Activated CD4-positive, CD25-positive, alpha-beta regulatory T cell treated with anti-CD3 and anti-CD28 coated beads, Interleukin-2, amount 50 U/mL, for 24 hours (primary cell): ENCODE data around the gene TECPR1.

Experiments
- ATAC-seq, 2 donors: fragments of 150-1000 bp; cut with Tn5 transposase; one replicate each; pipeline ENCODE4 v1.10.0; 2021; ENCODE audit warnings: mild to moderate bottlenecking in 1 of 2, moderate library complexity in 1 of 2

Gene TECPR1

DNA sequence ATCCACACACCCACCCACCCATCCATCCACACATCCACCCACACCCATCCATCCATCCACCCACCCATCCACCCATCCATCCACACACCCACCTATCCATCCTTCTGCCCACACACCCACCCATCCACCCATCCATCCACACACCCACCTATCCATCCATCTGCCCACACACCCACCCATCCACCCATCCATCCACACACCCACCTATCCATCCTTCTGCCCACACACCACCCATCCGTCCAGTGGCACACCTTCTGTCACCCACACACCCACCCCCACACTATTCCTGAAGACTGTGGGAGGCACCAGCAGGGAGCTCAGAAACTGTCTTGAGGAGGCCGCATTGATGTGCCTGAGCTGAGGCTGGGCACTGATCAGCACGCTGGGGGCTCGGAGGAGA lies 9.1 kb downstream of the TECPR1 start:
- no peak for ATAC-seq

DNA sequence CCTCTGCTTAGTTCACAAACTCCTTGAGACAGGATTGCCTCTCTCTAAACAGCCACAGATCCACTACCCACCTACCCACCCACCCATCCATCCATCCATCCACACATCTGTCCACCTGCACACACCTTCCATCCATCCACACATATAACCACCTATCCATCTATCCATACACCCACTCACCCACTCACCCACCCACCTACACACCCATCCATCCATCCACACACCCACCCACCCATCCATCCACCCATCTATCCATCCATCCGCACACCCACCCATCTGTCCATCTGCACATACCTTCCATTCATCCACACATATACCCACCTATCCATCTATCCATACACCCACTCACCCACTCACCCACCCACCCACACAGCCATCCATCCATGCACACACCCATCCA lies 9.7 kb downstream of the TECPR1 start:
- ATAC-seq, result no peak

- ATAC-seq, result no peak
Measured at GRCh38 chr7:98241674-98242241, 10.3 kb downstream of the TECPR1 start.

DNA sequence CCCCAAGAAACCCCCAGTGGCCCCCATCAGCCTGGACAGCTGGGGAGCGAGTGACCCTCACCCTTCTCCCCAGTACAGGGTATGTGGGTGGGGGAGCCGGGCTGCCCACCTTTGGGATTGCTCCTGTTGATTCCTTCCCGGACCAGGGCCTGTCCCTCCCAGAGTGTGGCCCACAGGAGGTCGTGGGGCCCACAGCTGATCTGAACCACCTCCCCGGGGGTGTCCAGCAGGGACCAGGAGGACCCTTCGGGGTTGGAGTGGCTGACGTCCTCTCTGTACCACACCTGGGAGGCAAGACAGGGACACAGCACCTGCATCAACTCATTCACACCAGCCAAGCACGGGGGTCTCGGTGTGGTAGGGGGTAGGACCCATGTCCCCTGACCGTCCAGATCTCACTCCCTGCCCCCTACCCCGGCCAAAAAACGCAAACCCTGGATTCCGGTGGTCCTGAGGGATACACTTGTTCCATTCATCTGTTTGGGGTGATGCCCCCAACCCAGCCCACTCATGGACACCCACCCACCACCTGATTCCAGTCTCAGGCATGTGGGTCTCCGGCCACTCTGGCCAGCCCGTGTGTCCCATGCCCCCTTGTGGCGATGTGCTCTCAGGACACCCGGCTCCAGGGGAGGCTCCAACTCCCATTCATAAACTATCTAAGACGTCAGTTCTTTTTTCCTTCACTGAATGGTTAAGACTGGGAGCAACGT lies 10.9 kb downstream of the TECPR1 start:
- ATAC-seq, result peak in 1 of 2 donors; percentile 20

DNA sequence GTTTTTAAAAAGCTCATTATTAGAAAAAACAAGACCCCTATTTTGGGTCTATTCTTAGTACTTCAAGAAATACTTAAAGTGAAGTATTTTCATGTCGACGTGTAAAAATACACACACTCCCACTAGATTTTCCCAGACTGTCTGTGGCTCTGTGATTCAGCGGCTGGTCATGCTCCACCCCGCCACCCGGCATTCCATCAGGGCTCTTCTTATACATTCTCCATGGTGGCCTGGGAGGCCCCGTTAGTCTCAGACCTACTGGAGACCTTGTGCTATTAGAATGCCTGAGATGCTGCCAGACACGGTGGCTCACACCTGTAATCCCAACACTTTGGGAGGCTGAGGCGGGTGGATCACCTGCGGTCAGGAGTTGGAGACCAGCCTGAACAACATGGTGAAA lies 13.1 kb downstream of the TECPR1 start:
- no peak for ATAC-seq

GRCh38 chr7:98238076-98238475 lies 14.0 kb downstream of the TECPR1 start:
- no peak for ATAC-seq

DNA sequence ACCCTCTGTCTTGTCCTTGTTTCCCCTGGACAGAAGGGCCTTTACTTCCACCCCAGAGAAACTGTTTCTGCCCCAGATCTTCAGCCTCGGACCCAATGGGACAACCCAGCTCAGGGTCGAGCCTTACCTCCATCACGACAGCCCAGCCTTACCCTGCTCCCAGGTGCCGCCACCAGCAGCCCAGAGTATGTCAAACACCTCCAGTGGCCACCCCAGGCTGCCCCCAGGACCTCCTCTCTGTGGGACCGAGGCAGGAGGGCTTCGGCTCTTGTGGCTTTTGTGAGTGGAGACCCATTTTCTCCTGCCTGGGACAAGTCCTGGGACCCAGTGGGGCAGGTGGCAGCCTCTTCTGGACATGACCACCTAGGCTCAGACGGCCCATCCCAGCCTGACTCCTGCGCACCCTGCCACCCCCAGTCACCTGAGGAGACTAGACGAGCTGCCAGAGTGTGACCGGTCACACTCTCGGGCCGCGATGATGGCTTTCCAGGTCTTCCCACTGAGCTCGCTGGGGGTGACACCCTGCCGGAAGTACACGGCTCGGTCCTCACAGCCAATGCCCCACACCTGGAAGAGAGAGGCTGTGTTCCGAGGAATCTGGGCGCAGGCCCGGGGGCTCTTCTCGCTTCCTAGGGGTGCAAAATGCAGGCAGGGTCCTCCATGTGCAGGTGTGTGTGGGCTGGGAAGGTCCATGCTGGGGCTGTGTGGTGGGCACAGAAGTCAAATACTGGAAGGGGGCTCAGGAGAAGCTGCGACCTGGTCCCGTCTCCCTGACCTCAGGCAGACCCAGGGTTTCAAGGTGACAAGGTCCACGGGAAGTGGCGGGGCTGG lies 15.5 kb downstream of the TECPR1 start:
- ATAC-seq, result no peak

DNA sequence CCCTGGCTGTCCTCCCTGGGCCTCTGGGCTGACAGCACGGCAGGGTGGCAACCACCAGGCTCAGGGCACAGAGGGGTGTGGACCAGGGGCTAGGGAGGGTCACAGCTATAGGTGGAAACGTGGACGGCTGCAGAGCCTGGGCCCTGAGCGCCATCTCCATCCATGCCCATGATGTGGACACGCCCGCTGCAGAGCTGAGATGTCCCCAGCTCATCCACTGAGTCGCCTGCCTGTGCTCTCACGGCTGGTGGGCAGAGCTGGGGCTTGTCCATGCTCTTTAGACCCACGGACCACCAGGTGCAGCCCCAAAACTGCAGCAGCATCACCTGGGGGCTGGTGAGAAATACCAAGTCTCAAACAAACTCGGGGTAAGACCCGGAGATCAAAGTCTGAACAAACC lies 16.1 kb downstream of the TECPR1 start:
- ATAC-seq, result no peak

GRCh38 chr7:98234429-98235147 lies 17.4 kb downstream of the TECPR1 start:
- no peak for ATAC-seq

DNA sequence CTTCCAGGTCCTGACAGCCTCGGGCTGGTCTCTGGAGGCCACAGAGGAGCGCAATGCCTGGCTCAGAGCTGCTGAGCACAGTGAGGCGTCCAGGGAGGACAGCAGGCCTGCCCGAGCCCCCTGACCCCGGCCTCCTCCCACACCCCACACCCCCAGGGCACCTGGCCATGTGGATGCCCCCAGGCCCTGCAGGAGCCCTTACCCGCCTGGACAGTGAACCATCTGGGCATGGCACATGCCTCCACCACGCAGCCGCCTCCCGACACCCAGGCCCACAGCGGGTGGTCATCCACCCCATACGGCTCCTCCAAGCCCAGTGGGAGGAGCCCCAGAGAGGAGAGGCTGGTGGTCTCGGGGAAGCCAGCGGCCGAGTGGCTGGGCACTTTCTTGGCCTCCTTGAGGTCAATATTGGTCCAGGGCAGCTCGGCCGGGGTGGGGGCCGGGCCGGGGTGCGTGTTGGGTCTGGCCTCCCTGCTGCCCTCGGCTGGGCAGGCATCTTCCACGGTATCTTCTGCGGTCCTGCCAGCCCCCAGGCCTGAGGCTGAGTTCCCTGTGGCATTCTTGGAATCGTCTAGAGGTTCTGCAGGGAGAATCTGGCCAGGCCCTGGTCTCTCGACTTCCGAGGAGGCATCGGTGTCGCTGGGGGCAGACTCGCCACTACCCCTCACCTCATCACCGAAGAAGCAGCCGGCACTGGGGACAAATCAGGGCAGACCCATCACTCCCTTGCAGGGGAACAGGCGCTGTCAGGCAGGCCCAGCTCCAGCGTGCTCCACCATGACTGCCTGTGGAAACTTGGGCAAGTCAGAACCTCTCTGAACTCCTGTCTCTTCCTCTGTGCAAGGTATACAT lies 18.6 kb downstream of the TECPR1 start:
- no peak for ATAC-seq

GRCh38 chr7:98232799-98233198 lies 19.2 kb downstream of the TECPR1 start:
- ATAC-seq, result no peak

- ATAC-seq, result no peak
Measured at GRCh38 chr7:98232263-98232585, 19.8 kb downstream of the TECPR1 start.

DNA sequence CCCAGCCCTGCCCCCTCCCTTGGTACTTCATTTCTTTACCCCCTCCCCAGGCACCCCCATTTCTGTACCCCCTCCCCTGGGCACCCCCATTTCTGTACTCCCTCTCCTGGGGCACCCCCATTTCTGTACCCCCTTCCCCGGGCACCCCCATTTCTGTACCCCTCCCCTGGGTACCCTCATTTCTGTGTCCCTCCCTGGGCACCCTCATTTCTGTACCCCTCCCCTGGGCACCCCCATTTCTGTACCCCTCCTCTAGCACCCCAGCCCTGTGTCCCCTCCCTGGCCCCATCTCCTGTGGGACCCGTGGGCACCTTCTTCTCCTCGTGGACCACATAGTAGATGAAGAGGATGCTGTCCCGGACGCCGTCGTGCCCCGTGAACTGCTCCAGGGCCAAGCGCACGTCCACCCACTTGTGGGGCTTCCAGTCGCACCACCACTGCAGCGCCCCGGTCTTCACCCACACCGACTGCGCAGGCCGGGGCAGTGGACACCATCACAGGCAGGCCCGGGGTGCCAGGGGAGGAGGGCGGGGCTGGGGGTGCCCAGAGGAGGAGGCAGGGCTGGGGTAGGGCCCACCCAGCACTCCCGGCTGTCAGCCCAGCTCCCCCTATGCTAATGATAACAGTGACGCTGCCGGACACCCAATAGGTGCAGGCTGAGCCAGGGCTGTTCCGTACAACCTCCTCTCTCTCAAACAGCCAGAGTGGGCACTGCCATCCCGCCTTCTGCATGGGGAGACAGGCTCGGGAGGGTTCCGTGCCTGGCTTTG lies 20.4 kb downstream of the TECPR1 start:
- no peak for ATAC-seq

DNA sequence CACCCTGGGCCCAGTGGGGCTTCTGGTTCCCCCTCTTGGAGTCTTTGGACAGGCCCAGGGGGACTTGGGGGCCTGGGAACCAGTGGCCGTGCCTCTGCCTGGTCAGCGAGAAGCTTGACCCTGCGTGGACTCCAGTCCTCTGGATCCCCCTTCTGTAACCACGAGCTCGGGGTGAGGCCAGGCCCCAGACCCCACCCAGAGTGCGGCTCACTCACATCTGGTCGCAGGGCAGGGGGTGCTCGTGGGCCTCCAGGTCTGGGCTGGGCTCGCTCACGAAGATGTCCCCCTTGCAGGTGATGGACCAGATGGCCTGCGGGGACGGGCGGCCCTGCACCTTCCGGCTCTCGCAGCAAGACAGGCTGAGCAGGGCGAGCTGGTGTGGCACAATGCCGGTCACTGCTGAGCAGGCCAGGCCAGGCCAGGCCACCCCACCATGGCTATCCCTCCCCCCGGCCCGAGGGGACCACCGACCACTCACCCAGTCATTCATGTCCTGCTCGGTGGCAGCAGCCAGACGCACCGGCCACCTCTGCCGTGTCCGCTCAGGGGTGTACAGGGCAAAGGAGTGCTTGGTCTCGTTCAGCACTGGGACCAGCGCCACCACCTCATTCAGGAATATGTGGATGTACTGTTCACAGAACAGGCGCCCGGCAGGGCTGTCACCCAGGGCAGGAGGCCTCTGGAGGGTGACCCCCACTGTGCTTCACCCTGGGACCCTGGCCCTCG lies 21.1 kb downstream of the TECPR1 start:
- ATAC-seq, result no peak

DNA sequence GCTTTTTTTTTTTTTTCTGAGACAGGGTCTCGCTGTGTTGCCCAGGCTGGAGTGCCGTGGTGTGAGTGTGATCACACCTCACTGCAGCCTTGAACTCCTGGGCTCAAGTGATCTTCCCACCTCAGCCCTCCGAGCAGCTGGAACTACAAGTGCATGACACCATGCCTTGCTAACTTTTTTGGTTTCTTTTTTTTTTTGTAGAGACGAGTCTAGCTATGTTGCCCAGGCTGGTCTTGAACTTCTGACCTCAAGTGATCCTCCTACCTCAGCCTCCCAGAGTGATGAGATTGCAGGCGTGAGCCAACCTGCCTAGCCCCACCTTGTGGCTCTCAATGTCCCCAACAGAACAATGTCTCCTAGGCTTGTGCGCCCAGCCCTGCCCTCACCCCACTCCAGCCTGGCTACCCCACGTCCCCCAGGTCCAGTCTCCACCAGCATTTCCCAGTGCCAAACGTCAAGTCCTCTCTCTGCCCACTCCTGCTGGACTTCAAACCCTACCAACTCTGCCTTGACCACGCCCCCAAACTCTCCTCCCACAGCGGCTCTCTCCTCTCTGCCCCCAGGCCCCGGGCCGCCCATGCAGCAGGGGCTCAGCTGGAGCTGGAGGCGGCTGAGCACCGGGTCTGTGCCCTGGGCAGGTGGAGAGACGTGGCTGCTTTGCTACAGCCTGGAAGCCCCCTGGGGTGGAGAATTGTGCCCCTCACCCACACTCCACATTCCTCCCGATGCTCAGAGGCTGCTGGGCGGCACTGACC lies 21.9 kb downstream of the TECPR1 start:
- no peak for ATAC-seq

DNA sequence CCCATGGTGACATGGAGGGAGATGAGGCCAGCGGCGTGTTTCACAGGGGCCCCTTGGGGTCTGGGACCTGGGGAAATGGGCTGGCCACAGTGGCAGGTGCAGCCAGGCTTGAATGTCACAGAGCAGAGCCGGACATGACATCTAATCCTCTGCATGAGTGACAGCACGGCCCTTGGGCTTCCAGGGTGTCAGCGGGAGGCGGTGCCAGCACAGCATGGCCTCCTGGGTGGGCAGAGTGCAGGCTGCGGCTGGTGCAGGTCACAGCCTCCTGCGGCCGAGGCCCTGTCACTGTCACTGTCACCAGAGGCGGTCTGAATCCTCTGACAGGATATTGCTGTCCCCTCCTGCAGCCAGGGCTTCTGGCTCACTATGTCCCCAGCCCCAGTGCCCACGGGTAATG lies 22.6 kb downstream of the TECPR1 start:
- ATAC-seq, result no peak

- ATAC-seq, result no peak
Measured at GRCh38 chr7:98228801-98229200, 23.2 kb downstream of the TECPR1 start.

GRCh38 chr7:98227939-98228338 lies 24.1 kb downstream of the TECPR1 start:
- no peak for ATAC-seq

DNA sequence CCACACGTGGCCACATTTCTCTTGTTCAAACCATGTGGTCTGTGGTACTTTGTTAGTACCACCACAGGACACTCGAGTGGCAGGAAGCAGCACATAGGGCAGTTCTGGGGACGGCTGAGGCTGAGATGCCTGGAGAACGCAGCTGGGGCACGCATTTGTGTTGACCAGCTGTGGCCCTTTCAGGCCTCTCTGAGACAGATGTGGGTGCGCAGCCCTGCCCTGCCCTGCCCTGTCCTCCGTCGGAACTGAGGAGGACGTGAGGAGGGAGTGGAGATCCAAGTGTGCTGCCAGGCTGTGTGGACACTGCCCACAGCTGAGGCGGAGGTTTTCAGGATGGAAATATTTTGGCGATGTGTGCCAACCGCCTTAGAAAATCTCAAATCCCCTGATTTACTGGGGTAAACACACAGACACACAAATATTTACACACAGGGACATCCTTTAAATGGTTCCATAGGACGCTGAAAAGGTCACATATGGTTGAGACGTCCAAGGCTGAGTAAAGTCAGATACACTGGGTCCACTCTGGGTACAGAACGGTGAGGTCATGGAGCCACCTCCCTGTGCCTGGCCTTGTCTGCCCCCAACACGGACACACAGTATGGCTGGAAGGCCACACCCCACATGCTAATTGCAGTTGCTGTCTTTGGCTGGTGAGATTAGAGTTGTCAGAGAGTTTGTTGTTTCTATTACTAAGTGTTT lies 26.0 kb downstream of the TECPR1 start:
- ATAC-seq, result no peak
